Fibroblast of the aortic adventitia (primary cell): ENCODE data around the gene NEO1. TPM values are rescaled to one million over a fixed set of nuclear protein-coding genes. Genes with fewer than 3 reads are reported as not detected.

Source experiments
- DNase-seq: peaks from one replicate; pipeline ENCODE4 v3.0.0-alpha.2; 2010; ENCODE audit warnings: low read depth
- H3K4me3 ChIP-seq: 2 replicates; pipeline ENCODE4 v1.5.1; 2011; ENCODE audit warnings: low read depth, mild to moderate bottlenecking, control low read depth, low read length, moderate library complexity
- CTCF ChIP-seq: IDR thresholded peaks from 2 replicates; pipeline ENCODE4 v1.5.1; 2011; ENCODE audit warnings: mild to moderate bottlenecking, low read length, control low read depth, inconsistent platforms; ENCODE audit not compliant: insufficient read depth
- total RNA-seq: library from RNA; depleted of rRNA; stranded (reverse); fragments of >200 nt; gene quantifications from 2 replicates; pipeline ENCODE4 v1.2.3, GENCODE V29; 2012; ENCODE audit warnings: low replicate concordance

NEO1 gene
- total RNA-seq, 1 donor = 26.2 TPM

GRCh38 chr15:73330206-73331051 lies 278.2 kb downstream of the NEO1 start:
- DNase-seq = no peak
- TF ChIP-seq CTCF = no peak
- H3K4me3 ChIP-seq = no peak overlapping the region

- TF ChIP-seq CTCF = no peak
- no peak for DNase-seq
- H3K4me3 ChIP-seq = no peak overlapping the region
These were observed 279.2 kb downstream of the NEO1 start for GRCh38 chr15:73331501-73331900.

GRCh38 chr15:73331991-73332925 lies 280.0 kb downstream of the NEO1 start:
- TF ChIP-seq CTCF = no peak
- DNase-seq = no peak
- H3K4me3 ChIP-seq = no peak overlapping the region

GRCh38 chr15:73333001-73333400 lies 280.7 kb downstream of the NEO1 start:
- no peak for TF ChIP-seq CTCF
- no peak for DNase-seq
- H3K4me3 ChIP-seq = no peak overlapping the region

GRCh38 chr15:73334086-73334485 lies 281.8 kb downstream of the NEO1 start:
- TF ChIP-seq CTCF = no peak
- DNase-seq = no peak
- no peak overlapping the region for H3K4me3 ChIP-seq

- DNase-seq = no peak
- no peak for TF ChIP-seq CTCF
- no peak overlapping the region for H3K4me3 ChIP-seq
These were observed 282.8 kb downstream of the NEO1 start for GRCh38 chr15:73335026-73335425.
